Brain microvascular endothelial cell (primary cell): ENCODE results near the gene TRIM10.
A peak's percentile ranks its signal among the peaks of the same experiment; 100 is the strongest.

Experiments used
- DNase-seq: peaks from one replicate; pipeline ENCODE4 v3.0.0-alpha.2; 2020
- H3K27ac ChIP-seq: fragments of 250-450 bp; sonication (Bioruptor Pico); 2 replicates; pipeline ENCODE4 v1.5.1; 2020; ENCODE audit warnings: mild to moderate bottlenecking, moderate library complexity
- H3K27me3 ChIP-seq: fragments of 250-450 bp; sonication (Bioruptor Pico); replicated peaks from 2 replicates; pipeline ENCODE4 v1.5.1; 2020; ENCODE audit warnings: mild to moderate bottlenecking
- H3K36me3 ChIP-seq: fragments of 250-450 bp; sonication (Bioruptor Pico); replicated peaks from 2 replicates; pipeline ENCODE4 v1.5.1; 2020; ENCODE audit warnings: mild to moderate bottlenecking
- H3K4me3 ChIP-seq: 2 replicates; pipeline ENCODE4 v1.5.1; 2011; ENCODE audit warnings: low read depth, mild to moderate bottlenecking, control low read depth, low read length, moderate library complexity
- CTCF ChIP-seq: IDR thresholded peaks from 2 replicates; pipeline ENCODE4 v1.5.1; 2011; ENCODE audit warnings: low read depth, mild to moderate bottlenecking, moderate library complexity, low read length, control low read depth, inconsistent platforms; ENCODE audit errors: missing control alignments
- in situ Hi-C: cut with HindIII; loops from 2 replicates; pipeline ENCODE4 v1.10.0; 2017; ENCODE audit warnings: low sequenced_read_pairs, low pct_ligation_motif_present

TRIM10 gene

GRCh38 chr6:30194797-30195690 lies 34.0 kb upstream of the TRIM10 start:
- Histone ChIP-seq H3K36me3 (peaks cover 26% of the 10 kb centered on the region), H3K27ac (no peak overlapping the region), H3K27me3 (no peaks in the 10 kb centered on the region), H3K4me3 (no peak overlapping the region)
- TF ChIP-seq CTCF: no peak
- in situ Hi-C loops: no loop called here
- no peak for DNase-seq

GRCh38 chr6:30192076-30192475 lies 31.1 kb upstream of the TRIM10 start:
- H3K27ac ChIP-seq: no peak overlapping the region
- TF ChIP-seq CTCF: no peak

GRCh38 chr6:30188541-30188940 lies 27.5 kb upstream of the TRIM10 start:
- Histone ChIP-seq H3K36me3 (peaks cover 37% of the 10 kb centered on the region), H3K4me3 (no peak overlapping the region), H3K27ac (no peak overlapping the region), H3K27me3 (no peaks in the 10 kb centered on the region)
- no peak for DNase-seq
- no peak for TF ChIP-seq CTCF
- in situ Hi-C loops: no loop called here

More at GRCh38 chr6:30192076-30192475, 31.1 kb upstream of the TRIM10 start:
- Histone ChIP-seq H3K4me3 (no peak overlapping the region), H3K27me3 (no peaks in the 10 kb centered on the region), H3K36me3 (peaks cover 25% of the 10 kb centered on the region)
- in situ Hi-C loops: no loop called here
- peak; percentile 33 for DNase-seq

GRCh38 chr6:30185846-30186484 lies 25.0 kb upstream of the TRIM10 start:
- no peak for TF ChIP-seq CTCF
- no peak overlapping the region for H3K27ac ChIP-seq
- no peak overlapping the region for H3K4me3 ChIP-seq
- in situ Hi-C loops: no loop called here
- H3K36me3 ChIP-seq: peaks cover 37% of the 10 kb centered on the region
- no peak for DNase-seq
- H3K27me3 ChIP-seq: no peaks in the 10 kb centered on the region

GRCh38 chr6:30184417-30185031 lies 23.5 kb upstream of the TRIM10 start:
- H3K4me3 ChIP-seq: no peak overlapping the region
- no peak overlapping the region for H3K27ac ChIP-seq
- TF ChIP-seq CTCF: no peak
- no peaks in the 10 kb centered on the region for H3K27me3 ChIP-seq
- peaks cover 35% of the 10 kb centered on the region for H3K36me3 ChIP-seq
- in situ Hi-C loops: no loop called here
- DNase-seq: no peak
